HG03442 (cell line): ENCODE data around the gene RIPK1.
"Not testable (repeated sequence)": the region's sequence is repeated elsewhere in the genome, so short reads cannot be mapped to it uniquely, and the experiment has no call there.

Source experiments
- ATAC-seq: cut with Tn5 transposase; IDR thresholded peaks from one replicate; pipeline ENCODE4 v1.9.1; 2021; ENCODE audit warnings: mild to moderate bottlenecking, moderate library complexity; ENCODE audit not compliant: unreplicated experiment

RIPK1 gene

DNA sequence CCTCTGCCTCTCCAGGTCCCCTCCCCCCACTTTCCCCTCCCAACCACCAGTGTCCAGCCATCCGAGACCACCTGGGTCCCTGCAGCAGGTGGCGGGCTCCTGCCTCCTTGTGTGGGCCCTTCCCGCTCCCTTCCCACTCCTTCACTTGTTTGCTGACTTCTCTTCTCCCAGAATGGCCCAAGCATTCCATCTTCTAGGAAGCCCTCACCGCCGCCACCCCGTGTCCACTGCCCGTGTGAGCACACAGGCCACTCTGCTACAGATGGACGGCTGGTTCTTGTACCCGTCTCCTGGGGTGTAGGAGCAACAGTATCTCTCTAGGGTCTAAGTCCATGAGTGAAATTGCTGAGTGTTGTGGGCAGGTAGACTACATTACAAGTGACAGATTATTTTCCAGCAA is 65.2 kb downstream of the RIPK1 start:
- no peak for ATAC-seq

DNA sequence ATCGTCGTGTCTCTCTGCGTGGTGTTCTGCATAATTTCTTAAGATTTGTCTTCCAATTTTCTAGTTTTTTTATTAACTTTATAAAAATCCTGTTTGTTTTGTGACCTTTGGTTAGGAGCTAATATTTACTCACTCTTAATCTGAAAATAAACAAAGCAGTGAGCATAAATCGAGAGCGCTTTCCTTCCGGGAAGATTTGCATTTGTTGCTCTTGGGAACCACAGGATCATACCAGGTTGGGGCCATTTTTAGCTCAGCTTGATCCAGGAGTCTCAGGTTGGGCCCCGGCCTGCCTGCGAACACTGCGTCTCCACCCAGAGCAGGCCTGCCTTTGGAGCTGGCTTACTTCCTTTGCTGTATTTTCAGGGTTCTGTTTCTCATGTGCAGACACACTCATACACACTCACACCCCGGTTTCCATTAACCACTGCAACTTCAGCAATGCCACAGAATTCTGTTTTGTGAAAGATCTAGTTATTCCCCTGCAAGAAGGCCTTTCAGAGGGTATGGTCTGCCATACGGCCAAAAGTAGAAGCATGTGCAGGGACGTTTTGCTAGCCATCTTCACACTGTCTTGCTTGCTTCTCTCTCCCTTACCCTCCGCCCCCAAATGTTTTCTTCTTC is 67.5 kb downstream of the RIPK1 start:
- ATAC-seq = no peak

DNA sequence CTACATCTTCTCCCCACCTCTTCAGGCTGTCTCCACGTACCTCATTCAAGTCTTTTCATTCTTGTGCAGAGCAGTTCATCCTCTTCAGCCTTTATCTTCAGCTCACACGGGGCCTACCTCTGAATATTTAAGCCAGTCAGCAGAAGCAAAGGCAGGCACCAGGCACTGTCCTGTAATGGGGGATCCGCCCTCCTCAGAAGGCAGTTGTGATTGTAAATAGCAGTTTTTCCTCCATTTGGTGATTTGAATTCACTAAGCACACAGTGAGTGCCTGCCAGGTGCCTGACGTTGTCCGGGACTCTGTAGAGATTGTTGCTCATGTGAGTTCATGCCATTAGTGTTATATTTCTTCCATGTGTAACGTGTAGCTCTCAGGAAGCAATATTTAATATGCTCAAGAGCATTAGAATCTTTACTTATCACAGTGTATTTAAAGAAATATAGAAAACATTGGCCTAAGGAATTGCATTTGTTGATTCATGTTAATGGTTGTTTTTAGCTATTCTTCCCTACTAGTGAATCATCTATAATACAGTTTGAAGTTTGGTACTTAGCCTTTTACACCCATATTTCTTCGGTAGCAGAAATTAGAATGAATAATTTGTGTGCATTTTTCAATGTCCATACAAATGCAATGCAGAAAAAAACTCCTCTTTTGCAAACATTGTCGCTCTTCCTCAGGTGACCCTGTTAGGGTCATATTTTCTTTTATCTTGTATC is 68.2 kb downstream of the RIPK1 start:
- no peak for ATAC-seq

- no peak for ATAC-seq
Measured at GRCh38 chr6:3137057-3137777, 68.9 kb downstream of the RIPK1 start.

DNA sequence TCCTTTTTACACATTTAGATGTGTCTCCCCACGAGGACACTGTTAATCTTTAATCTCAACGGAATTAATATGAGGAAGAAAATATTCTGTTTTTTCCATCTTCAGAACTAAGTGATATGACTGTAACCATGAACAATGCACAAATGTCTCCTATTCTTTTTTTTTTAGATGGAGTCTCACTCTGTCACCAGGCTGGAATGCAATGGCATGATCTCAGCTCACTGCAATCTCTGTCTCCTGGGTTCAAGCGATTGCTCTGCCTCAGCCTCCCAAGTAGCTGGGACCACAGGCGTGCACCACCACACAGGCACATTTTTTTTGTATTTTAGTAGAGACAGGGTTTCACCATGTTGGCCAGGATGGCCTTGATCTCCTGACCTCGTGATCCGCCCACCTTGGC is 69.6 kb downstream of the RIPK1 start:
- ATAC-seq = not testable (repeated sequence)

GRCh38 chr6:3138341-3138740 is 70.0 kb downstream of the RIPK1 start:
- no peak for ATAC-seq

DNA sequence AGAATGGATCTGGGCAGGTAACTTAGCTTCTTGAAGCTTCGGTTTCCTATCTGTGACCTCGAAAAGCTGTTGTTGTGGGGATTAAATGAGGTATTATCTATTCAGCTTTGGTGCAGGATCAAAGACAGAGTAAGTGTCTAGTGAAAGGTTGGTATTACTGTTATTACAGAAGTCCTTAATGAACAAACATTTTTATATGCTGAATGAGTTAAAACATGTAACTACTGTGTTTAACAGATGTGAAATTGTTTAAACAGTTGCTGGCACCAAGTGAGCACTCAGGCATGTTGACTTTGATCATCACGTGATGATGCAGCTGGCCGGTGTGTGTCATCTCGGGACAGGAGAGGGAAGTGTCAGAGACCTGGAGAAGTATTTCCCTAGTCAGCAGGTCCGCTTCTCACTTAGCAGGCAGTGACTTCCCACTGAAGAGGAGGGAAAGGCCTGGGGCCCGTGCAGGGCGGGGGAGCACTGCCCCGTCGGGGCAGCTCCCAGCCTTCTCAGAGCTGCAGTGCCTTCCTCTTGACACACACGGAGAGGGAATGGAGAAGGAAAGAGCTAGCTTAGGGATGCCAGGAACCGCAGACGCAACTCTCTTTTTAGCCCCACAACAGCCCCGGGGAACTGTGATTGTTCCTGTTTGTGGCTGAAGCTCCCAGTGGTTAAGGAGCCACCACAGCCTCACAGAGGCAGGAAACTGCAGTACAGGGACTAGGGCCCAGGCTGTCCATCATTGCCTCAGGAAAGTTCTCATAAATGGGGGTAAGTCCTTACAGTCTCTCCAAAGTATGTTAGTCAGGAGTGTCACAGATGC is 71.0 kb downstream of the RIPK1 start:
- no peak for ATAC-seq

- ATAC-seq = no peak
Measured at GRCh38 chr6:3140201-3140600, 71.9 kb downstream of the RIPK1 start.

- no peak for ATAC-seq
Measured at GRCh38 chr6:3142536-3142935, 74.2 kb downstream of the RIPK1 start.

- no peak for ATAC-seq
Measured at GRCh38 chr6:3143158-3143557, 74.9 kb downstream of the RIPK1 start.

- no peak for ATAC-seq
Measured at GRCh38 chr6:3144571-3144970, 76.3 kb downstream of the RIPK1 start.

- no peak for ATAC-seq
Measured at GRCh38 chr6:3147914-3148757, 79.8 kb downstream of the RIPK1 start.

GRCh38 chr6:3151691-3152090 is 83.4 kb downstream of the RIPK1 start:
- no peak for ATAC-seq

- ATAC-seq = no peak
Measured at GRCh38 chr6:3152689-3153088, 84.4 kb downstream of the RIPK1 start.

DNA sequence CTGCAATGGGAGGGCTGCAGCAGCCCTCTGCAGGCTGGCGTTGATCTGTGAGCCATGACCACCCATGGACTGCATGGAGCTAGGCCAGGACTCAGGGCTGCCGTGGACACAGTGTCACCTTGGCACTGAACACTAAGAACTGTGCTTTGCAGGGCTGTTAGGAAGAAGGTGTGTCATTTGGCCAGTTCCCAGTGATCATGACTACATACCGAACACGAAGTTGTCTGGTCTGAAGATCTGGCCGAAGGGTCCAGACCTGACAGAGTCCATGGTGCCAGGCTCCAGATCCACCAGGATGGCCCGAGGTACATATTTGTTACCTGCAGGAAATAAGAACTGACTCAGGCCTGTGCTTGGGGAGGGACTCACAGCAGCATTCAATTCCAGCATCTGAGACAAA is 87.1 kb downstream of the RIPK1 start:
- ATAC-seq = not testable (repeated sequence)

DNA sequence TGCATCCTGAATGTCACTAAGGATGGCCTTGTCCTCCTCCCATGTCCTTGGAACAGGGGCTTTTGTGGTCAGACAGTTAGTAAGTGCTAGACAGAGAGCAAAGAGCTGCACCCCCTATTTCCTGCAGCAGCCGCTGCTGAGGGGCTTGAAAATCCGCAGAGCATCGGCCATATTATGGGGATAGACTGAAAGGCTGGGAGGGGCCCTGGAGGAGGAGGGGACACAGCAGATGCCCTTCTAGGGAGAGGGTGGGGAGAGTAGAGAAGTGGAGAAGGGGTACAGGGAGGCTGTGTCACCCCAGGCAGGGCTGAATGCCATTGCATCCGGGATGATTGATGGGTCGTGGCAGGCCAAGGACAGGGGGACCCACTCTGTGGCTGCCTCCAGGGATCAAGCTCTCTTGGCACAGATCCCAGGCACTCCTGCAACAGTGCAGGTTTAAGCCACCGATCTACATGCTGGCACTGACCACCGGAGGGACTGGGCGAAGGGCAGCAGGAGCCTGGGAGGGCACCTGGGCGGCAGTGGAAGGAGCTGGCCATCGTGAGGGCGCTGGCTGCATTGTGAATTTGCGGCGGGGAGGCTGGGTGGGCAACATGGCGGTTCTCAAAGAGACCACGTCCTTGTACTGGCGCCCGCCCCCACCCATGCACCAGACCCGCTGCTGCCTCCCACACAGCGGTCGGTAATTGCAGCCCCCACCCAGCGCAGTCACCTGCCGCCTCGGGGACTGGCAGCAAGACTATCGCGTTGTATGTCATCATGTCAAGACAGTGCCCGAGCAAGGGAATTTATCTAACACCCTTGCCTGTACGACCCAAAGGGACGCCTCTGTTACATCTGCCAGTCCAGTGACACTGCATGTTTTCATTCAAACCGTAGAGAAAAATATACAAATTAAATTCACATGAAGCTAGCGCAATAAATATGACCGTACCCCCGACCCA is 88.2 kb downstream of the RIPK1 start:
- not testable (repeated sequence) for ATAC-seq

- peak; percentile 67 for ATAC-seq
Measured at GRCh38 chr6:3157131-3157933, 89.0 kb downstream of the RIPK1 start, which contains the start of gene TUBB2A. TSS of gene TUBB2A (minus strand) at chr6:3157544. CDS start at chr6:3157463, 81 bp downstream.
